ENCODE measurements around the gene PDRG1.

The PDRG1 gene

DNA sequence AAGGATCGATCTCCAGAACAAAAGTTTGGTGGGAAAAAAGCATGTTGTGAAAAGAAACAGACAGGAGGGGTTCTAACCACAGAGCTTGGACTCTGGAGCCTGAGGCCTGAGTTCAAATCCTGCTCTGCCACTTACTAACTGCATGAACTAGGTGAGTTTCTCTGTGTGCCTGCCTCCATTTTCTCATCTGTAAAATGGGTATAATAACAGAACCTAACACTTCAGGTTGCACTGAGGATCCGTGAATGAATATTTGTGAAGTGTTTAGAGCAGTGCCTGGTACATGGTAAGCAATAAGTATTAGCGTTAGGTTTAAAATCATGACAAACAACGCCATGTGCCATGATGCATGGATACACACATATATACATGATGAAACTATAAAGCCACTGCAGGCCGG lies 44.8 kb downstream of the PDRG1 start:
- DNase-seq (ENCODE audit: low spot score): no peak

GRCh38 chr20:31906001-31906400 lies 45.8 kb downstream of the PDRG1 start:
- DNase-seq (ENCODE audit: low spot score): no peak

- no peak for DNase-seq (ENCODE audit: low spot score)
Measured at GRCh38 chr20:31903627-31904386, 48.0 kb downstream of the PDRG1 start.

DNA sequence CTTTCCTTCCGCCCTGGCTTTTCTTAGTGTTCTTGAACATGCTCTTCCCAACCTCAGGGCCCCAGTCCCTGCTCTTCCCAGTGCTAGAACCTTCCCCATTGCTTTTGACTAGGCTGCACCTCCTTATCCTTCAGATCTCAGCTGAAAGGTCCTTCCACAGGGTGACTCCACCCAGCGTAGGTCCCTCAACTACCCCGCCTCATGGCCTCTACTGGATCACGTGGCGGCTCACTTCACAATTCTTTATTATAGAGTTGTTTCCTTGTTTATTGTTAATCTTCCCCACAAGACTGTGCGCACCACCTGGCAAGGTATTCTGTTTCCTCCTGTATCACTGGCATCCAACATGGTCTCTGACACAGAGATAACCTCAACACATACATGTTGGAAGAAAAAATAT lies 50.2 kb downstream of the PDRG1 start:
- DNase-seq (ENCODE audit: low spot score): no peak

DNA sequence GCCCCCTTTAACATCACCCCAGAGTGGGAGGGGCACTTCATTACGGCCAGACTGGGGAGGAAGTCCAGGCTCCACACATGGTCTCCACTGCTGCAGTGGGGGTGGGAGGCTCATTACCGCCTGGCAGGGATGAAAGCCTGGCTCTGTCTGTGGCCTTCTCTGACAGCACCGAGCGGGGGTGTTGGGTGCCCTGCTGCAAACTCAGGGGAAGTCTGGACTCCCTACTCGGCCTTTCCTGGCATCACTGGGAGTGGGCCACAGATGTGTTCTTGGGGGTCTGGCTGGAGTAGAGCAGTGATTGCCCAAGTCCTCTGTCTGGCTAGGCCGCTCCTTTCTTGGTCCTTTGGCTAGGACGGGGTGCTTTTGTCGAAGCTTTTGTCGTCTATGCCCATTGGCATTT lies 54.3 kb downstream of the PDRG1 start:
- no peak for DNase-seq (ENCODE audit: low spot score)

GRCh38 chr20:31896049-31896448 lies 55.8 kb downstream of the PDRG1 start:
- no peak for DNase-seq (ENCODE audit: low spot score)

GRCh38 chr20:31894980-31895675 lies 56.7 kb downstream of the PDRG1 start:
- DNase-seq (ENCODE audit: low spot score): peak; percentile 48

Data from putamen (tissue), 1 donor.